SK-N-SH treated with all-trans-retinoic acid at 6 μM for 48 hours (cell line): ENCODE measurements around the gene ALDOA.
"Not testable (repeated sequence)": the region's sequence is repeated elsewhere in the genome, so short reads cannot be mapped to it uniquely, and the experiment has no call there.

ENCODE experiments used
- ATAC-seq: fragments of 200-7000 bp; cut with Tn5 transposase; 3 replicates; pipeline ENCODE4 v1.9.1; 2020; ENCODE audit warnings: mild to moderate bottlenecking, moderate library complexity
- ARNTL ChIP-seq: fragments of 450-650 bp; formaldehyde crosslinking; IDR thresholded peaks from 2 replicates; pipeline ENCODE4 v1.5.0; 2020; ENCODE audit warnings: low read depth, mild to moderate bottlenecking, moderate library complexity, borderline replicate concordance
- BACH2 ChIP-seq: fragments of 250-450 bp; sonication (Bioruptor Pico); IDR thresholded peaks from 2 replicates; pipeline ENCODE4 v1.9.0; 2021; ENCODE audit warnings: mild to moderate bottlenecking, borderline replicate concordance
- CSDC2 ChIP-seq: fragments of 250-450 bp; sonication (Bioruptor Pico); IDR thresholded peaks from 2 replicates; pipeline ENCODE4 v1.5.0; 2020; ENCODE audit warnings: mild to moderate bottlenecking, moderate library complexity
- CSRNP3 ChIP-seq: fragments of 250-450 bp; sonication (Bioruptor Pico); IDR thresholded peaks from 2 replicates; pipeline ENCODE4 v1.5.1; 2021; ENCODE audit warnings: mild to moderate bottlenecking, moderate library complexity
- ESRRG ChIP-seq: fragments of 250-450 bp; sonication (Bioruptor Pico); IDR thresholded peaks from 2 replicates; pipeline ENCODE4 v1.6.1; 2021; ENCODE audit warnings: mild to moderate bottlenecking
- GLIS3 ChIP-seq: fragments of 250-450 bp; sonication (Bioruptor Pico); IDR thresholded peaks from 2 replicates; pipeline ENCODE4 v1.5.0; 2020; ENCODE audit warnings: mild to moderate bottlenecking, moderate library complexity
- ISL1 ChIP-seq: fragments of 250-450 bp; sonication (Bioruptor Pico); IDR thresholded peaks from 2 replicates; pipeline ENCODE4 v2.1.2; 2022; ENCODE audit warnings: mild to moderate bottlenecking, moderate library complexity
- OSR1 ChIP-seq: fragments of 250-450 bp; sonication (Bioruptor Pico); IDR thresholded peaks from 2 replicates; pipeline ENCODE4 v1.8.0; 2022; ENCODE audit warnings: moderate library complexity, mild to moderate bottlenecking, inconsistent platforms
- PPARA ChIP-seq: fragments of 250-450 bp; sonication (Bioruptor Pico); IDR thresholded peaks from 2 replicates; pipeline ENCODE4 v1.5.0; 2020; ENCODE audit warnings: mild to moderate bottlenecking, borderline replicate concordance
- RARB ChIP-seq: fragments of 250-450 bp; sonication (Bioruptor Pico); IDR thresholded peaks from 2 replicates; pipeline ENCODE4 v1.8.0; 2021; ENCODE audit warnings: mild to moderate bottlenecking, moderate library complexity
- SNAI2 ChIP-seq: fragments of 250-450 bp; sonication (Bioruptor Pico); IDR thresholded peaks from 2 replicates; pipeline ENCODE4 v1.5.0; 2020; ENCODE audit warnings: mild to moderate bottlenecking, moderate library complexity
- TCF4 ChIP-seq: fragments of 250-450 bp; sonication (Bioruptor Pico); IDR thresholded peaks from 2 replicates; pipeline ENCODE4 v1.8.0; 2021; ENCODE audit warnings: mild to moderate bottlenecking, moderate library complexity, borderline replicate concordance
- TSHZ2 ChIP-seq: fragments of 250-450 bp; sonication (Bioruptor Pico); IDR thresholded peaks from 2 replicates; pipeline ENCODE4 v1.5.0; 2020; ENCODE audit warnings: mild to moderate bottlenecking, moderate library complexity
- ZC3H10 ChIP-seq: fragments of 250-450 bp; sonication (Bioruptor Pico); IDR thresholded peaks from 2 replicates; pipeline ENCODE4 v1.5.1; 2021; ENCODE audit warnings: mild to moderate bottlenecking, moderate library complexity
- ZFP3 ChIP-seq: fragments of 250-450 bp; sonication (Bioruptor Pico); IDR thresholded peaks from 2 replicates; pipeline ENCODE4 v1.5.0; 2020; ENCODE audit warnings: mild to moderate bottlenecking, moderate library complexity
- ZFP30 ChIP-seq: fragments of 450-650 bp; formaldehyde crosslinking; IDR thresholded peaks from 2 replicates; pipeline ENCODE4 v1.5.0; 2022; ENCODE audit warnings: mild to moderate bottlenecking, moderate library complexity
- ZNF70 ChIP-seq: fragments of 450-650 bp; formaldehyde crosslinking; IDR thresholded peaks from 2 replicates; pipeline ENCODE4 v1.5.0; 2020; ENCODE audit warnings: mild to moderate bottlenecking, moderate library complexity
- ZNF8 ChIP-seq: fragments of 450-650 bp; formaldehyde crosslinking; IDR thresholded peaks from 2 replicates; pipeline ENCODE4 v1.5.0; 2020; ENCODE audit warnings: mild to moderate bottlenecking, moderate library complexity
- TF ChIP-seq, protein P1 (sequence below): fragments of 250-450 bp; sonication (Bioruptor Pico); IDR thresholded peaks from 2 replicates; pipeline ENCODE4 v1.5.1; 2020; ENCODE audit warnings: low read depth, mild to moderate bottlenecking, moderate library complexity
- TF ChIP-seq, protein P2 (sequence below): fragments of 250-450 bp; sonication (Bioruptor Pico); IDR thresholded peaks from 2 replicates; pipeline ENCODE4 v1.8.0; 2020; ENCODE audit warnings: mild to moderate bottlenecking, moderate library complexity, borderline replicate concordance

Gene ALDOA

GRCh38 chr16:30032083-30032819 is 33.3 kb upstream of the ALDOA start (continued):
- TF ChIP-seq CSRNP3 (CRISPR knock-in tag), result no peak
- TF ChIP-seq ZNF70 (CRISPR knock-in tag), result no peak
- no peak for TF ChIP-seq PPARA
- TF ChIP-seq, protein P1, sequence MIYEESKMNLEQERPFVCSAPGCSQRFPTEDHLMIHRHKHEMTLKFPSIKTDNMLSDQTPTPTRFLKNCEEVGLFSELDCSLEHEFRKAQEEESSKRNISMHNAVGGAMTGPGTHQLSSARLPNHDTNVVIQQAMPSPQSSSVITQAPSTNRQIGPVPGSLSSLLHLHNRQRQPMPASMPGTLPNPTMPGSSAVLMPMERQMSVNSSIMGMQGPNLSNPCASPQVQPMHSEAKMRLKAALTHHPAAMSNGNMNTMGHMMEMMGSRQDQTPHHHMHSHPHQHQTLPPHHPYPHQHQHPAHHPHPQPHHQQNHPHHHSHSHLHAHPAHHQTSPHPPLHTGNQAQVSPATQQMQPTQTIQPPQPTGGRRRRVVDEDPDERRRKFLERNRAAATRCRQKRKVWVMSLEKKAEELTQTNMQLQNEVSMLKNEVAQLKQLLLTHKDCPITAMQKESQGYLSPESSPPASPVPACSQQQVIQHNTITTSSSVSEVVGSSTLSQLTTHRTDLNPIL (CRISPR knock-in tag), result no peak
- TF ChIP-seq ZNF8 (CRISPR knock-in tag), result no peak

DNA sequence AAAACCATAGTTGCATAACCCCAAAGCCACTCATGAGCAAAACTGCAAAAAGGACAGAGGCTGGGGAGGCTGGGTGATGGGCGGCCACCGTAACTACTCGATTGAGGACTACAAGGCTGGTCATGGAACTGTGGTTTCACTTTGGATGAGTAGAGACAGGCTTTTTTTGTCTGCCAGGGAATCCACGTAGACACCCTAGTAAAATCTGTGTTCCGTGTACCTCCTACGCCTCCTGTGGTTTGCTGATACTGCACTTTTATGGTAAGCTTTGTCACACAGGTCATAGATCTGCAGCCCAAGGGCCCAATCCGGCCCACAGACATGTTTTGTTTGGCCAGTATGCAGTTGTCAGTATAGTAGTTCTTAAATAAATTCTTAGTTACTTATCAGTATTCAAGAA is 32.3 kb upstream of the ALDOA start:
- TF ChIP-seq BACH2, result no peak
- no peak for TF ChIP-seq ISL1 (CRISPR knock-in tag)
- TF ChIP-seq, protein P2, sequence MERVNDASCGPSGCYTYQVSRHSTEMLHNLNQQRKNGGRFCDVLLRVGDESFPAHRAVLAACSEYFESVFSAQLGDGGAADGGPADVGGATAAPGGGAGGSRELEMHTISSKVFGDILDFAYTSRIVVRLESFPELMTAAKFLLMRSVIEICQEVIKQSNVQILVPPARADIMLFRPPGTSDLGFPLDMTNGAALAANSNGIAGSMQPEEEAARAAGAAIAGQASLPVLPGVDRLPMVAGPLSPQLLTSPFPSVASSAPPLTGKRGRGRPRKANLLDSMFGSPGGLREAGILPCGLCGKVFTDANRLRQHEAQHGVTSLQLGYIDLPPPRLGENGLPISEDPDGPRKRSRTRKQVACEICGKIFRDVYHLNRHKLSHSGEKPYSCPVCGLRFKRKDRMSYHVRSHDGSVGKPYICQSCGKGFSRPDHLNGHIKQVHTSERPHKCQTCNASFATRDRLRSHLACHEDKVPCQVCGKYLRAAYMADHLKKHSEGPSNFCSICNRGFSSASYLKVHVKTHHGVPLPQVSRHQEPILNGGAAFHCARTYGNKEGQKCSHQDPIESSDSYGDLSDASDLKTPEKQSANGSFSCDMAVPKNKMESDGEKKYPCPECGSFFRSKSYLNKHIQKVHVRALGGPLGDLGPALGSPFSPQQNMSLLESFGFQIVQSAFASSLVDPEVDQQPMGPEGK (CRISPR knock-in tag), result no peak
- TF ChIP-seq ZFP3, result no peak
- no peak for ATAC-seq

GRCh38 chr16:30040221-30040620 is 25.3 kb upstream of the ALDOA start:
- no peak for TF ChIP-seq ZFP3
- TF ChIP-seq, protein P2 (CRISPR knock-in tag), result no peak
- TF ChIP-seq ZFP30 (CRISPR knock-in tag), result no peak
- TF ChIP-seq TSHZ2 (CRISPR knock-in tag), result no peak
- TF ChIP-seq ZNF70 (CRISPR knock-in tag), result no peak
- no peak for TF ChIP-seq GLIS3 (CRISPR knock-in tag)
- no peak for TF ChIP-seq ISL1 (CRISPR knock-in tag)
- TF ChIP-seq SNAI2 (CRISPR knock-in tag), result no peak
- no peak for TF ChIP-seq ARNTL (CRISPR knock-in tag)
- TF ChIP-seq CSDC2, result no peak
- no peak for TF ChIP-seq RARB
- ATAC-seq, result no peak

DNA sequence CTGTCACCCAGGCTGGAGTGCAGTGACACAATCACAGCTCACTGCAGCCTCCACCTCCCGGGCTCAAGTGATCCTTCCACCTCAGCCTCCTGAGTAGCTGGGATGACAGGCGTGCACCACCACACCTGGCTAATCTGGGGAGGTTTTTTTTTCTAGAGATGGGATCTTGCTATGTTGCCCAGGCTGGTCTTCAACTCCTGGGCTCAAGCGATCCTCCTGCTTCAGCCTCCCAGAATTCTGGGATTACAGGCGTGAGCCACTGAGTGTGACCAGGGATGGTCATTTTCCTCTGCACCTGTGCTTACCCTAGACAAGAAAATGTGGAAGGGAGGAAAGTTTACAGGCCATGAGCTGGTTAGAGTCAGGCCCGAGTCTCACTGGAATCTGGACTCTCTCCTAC is 24.9 kb upstream of the ALDOA start:
- ATAC-seq, result not testable (repeated sequence)

- ATAC-seq, result peak; percentile 74
- TF ChIP-seq BACH2 (no peak), ZFP30 (CRISPR knock-in tag) (no peak), GLIS3 (CRISPR knock-in tag) (no peak), PPARA (no peak), ZNF8 (CRISPR knock-in tag) (no peak), ESRRG (no peak), TCF4 (CRISPR knock-in tag) (no peak), OSR1 (CRISPR knock-in tag) (no peak), TSHZ2 (CRISPR knock-in tag) (no peak), ZC3H10 (CRISPR knock-in tag) (no peak), CSDC2 (no peak)
- TF ChIP-seq, protein P2 (CRISPR knock-in tag), result no peak
Observed at GRCh38 chr16:30041841-30042240, 23.7 kb upstream of the ALDOA start.
